Activated T-helper 2 cell treated with anti-CD3 and anti-CD28 coated beads, Interferon-gamma antibody, Interleukin-2, Interleukin-4, amounts not matched to agents 10 μg/mL and 5 μg/mL and 100 μg/mL, durations not matched to agents 14 hours and 24 hours and 36 hours (primary cell): ENCODE data around the gene PITX1. TPM values are rescaled to one million over a fixed set of nuclear protein-coding genes. Genes with fewer than 3 reads are reported as not detected.

Experiments used
- DNase-seq: peaks from one replicate; pipeline ENCODE4 v3.0.0; 2021; ENCODE audit warnings: low spot score
- H3K27ac Mint-ChIP-seq: one replicate; pipeline ENCODE4 v1.8.0; 2021; ENCODE audit warnings: mixed read lengths
- H3K27me3 Mint-ChIP-seq: one replicate; pipeline ENCODE4 v1.8.0; 2021; ENCODE audit warnings: low read depth, mixed read lengths
- H3K36me3 Mint-ChIP-seq: one replicate; pipeline ENCODE4 v1.8.0; 2021; ENCODE audit warnings: low read depth, mixed read lengths
- H3K4me1 Mint-ChIP-seq: one replicate; pipeline ENCODE4 v1.8.0; 2021; ENCODE audit warnings: low read depth, mixed read lengths
- H3K4me3 Mint-ChIP-seq: one replicate; pipeline ENCODE4 v1.8.0; 2021; ENCODE audit warnings: low read depth, mild to moderate bottlenecking, moderate library complexity, mixed read lengths
- H3K9me3 Mint-ChIP-seq: one replicate; pipeline ENCODE4 v1.8.0; 2021; ENCODE audit warnings: mixed read lengths
- intact Hi-C: fragments of 100-400 bp; cut with micrococcal nuclease; formaldehyde crosslinking; loops from one replicate; pipeline ENCODE4 v1.15.1; 2023
- total RNA-seq: library from RNA; stranded (reverse); gene quantifications from 2 replicates; pipeline ENCODE4 v1.2.3, GENCODE V29; 2022

The PITX1 gene
- total RNA-seq, 1 donor from 2014 or later, result 0.46 TPM

GRCh38 chr5:135013947-135014570, 20.0 kb downstream of the PITX1 start:
- Mint-ChIP-seq H3K9me3 (no peaks in the 10 kb centered on the region), H3K36me3 (no peaks in the 10 kb centered on the region), H3K4me1 (no peaks in the 10 kb centered on the region), H3K27me3 (peaks cover 2% of the 10 kb centered on the region), H3K27ac (no peak overlapping the region), H3K4me3 (no peak overlapping the region)
- intact Hi-C loops, result no loop called here
- peak; percentile 3 for DNase-seq

GRCh38 chr5:135013445-135013844, 20.6 kb downstream of the PITX1 start:
- Mint-ChIP-seq H3K27ac (no peak overlapping the region), H3K36me3 (no peaks in the 10 kb centered on the region), H3K27me3 (peaks cover 2% of the 10 kb centered on the region), H3K4me3 (no peak overlapping the region), H3K9me3 (no peaks in the 10 kb centered on the region), H3K4me1 (no peaks in the 10 kb centered on the region)
- intact Hi-C loops, result no loop called here
- no peak for DNase-seq

DNA sequence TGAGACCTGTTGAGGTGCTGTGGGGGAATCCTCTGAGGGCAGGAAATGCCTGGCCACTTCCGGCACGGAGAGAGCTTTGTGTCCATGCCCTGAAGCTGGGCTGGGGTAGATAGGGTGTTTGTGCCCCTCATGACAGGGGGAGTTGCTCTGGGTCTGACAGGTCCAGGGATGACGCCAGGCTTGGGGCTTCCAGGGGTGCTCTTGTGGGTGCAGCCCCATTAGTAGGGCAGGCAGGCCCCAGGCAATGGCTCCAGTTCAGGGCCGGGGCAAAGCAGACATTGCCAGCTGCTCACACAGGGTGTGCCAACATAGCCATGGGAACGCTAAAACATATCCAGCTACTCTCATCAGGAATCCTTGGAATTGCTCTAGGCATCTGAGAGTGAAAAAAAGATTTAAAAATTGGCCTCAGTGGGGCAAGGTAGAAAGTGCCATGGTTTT, 21.1 kb downstream of the PITX1 start:
- Mint-ChIP-seq H3K9me3 (no peaks in the 10 kb centered on the region), H3K4me1 (no peaks in the 10 kb centered on the region), H3K36me3 (no peaks in the 10 kb centered on the region), H3K27ac (no peak overlapping the region), H3K4me3 (no peak overlapping the region), H3K27me3 (no peaks in the 10 kb centered on the region)
- no peak for DNase-seq
- intact Hi-C loops, result no loop called here

GRCh38 chr5:135012033-135012588, 21.9 kb downstream of the PITX1 start:
- no peaks in the 10 kb centered on the region for H3K36me3 Mint-ChIP-seq
- no peaks in the 10 kb centered on the region for H3K27me3 Mint-ChIP-seq
- intact Hi-C loops, result no loop called here
- no peaks in the 10 kb centered on the region for H3K9me3 Mint-ChIP-seq
- no peak overlapping the region for H3K27ac Mint-ChIP-seq
- no peak for DNase-seq
- no peaks in the 10 kb centered on the region for H3K4me1 Mint-ChIP-seq
- no peak overlapping the region for H3K4me3 Mint-ChIP-seq

- no peak for DNase-seq
- Mint-ChIP-seq H3K4me3 (no peak overlapping the region), H3K27ac (no peak overlapping the region), H3K4me1 (no peaks in the 10 kb centered on the region), H3K9me3 (no peaks in the 10 kb centered on the region), H3K27me3 (no peaks in the 10 kb centered on the region), H3K36me3 (no peaks in the 10 kb centered on the region)
- intact Hi-C loops, result no loop called here
These were observed 22.5 kb downstream of the PITX1 start for GRCh38 chr5:135011355-135012032.

DNA sequence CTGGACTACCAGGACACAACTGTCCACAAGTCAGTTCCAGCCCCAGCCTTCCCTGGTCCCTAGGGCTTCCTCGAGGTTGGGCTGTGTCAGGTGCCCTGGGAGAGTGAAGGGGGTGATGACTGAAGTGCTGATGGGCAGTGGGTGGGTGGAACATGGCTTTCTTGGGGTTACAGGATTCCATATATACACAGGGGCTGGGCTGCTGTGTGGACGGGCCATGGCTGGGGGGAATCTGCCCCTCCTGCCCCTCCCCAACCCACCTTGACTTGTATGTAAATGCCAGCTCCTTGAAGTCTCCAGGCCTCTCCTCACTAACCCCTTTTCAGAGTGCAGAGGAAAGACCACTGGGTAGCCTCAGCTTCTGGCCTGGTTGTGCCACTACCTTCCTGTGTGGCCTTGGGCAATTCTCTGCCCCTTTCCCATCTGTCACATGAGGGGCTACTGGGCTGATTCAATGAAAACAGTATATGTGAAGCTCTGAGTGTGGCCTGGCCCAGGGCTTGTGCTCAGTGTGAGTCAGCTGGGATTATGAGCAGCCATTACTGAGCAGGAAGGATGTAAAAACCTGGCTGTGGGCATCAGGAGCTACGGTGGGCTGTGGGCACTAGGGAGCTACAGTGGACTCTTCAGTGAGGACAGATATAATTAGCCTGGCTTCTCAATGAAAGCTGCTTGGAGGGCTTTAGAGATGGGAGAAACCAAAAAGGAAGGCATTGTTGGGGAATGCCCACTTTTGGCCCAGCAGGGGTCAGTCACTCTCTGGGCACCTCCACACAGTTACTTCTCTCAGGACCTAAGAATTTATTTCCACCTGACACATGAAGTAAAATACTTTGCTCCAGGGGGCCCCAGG, 23.3 kb downstream of the PITX1 start:
- no peaks in the 10 kb centered on the region for H3K27me3 Mint-ChIP-seq
- H3K27ac Mint-ChIP-seq, result no peak overlapping the region
- no peaks in the 10 kb centered on the region for H3K36me3 Mint-ChIP-seq
- H3K4me1 Mint-ChIP-seq, result no peaks in the 10 kb centered on the region
- no peak overlapping the region for H3K4me3 Mint-ChIP-seq
- no peaks in the 10 kb centered on the region for H3K9me3 Mint-ChIP-seq
- no peak for DNase-seq
- intact Hi-C loops, result no loop called here

DNA sequence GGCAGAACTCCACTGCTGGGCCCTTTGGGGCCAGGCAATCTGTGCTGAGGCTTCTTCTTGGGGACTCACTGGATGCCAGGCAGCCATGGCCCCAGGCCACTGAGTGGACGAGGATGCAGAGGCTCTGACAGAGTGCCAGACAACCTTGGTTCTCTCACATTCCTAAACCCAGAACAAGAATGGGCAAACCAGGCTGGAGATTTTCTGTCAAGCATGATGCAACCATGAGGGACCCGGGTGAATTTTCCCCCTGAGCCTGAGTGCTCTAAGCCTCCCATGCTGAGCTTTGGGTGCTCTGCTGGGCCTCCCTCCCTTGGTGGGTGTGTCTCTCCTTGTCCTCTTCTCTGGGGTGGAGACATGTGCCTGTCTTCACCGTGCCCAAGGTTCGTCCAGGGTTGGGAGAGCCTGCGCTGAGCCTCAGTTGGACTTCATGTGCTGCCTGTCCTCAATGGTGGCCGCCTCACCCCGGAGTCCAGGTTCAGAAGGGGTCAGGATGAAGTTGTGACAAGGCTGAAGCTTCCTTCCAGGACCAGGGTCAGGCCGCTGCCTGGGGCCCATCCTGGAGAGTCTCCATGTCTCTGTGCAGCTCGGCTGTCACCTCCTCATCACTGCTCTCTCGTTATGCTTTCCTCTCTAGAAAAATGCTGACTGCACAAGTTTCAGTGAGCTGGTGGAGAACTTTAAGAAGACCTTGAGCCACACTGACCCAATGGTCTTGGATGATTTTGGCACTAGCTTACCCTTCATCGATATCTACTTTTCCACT, 24.1 kb downstream of the PITX1 start:
- intact Hi-C loops, result no loop called here
- Mint-ChIP-seq H3K36me3 (no peaks in the 10 kb centered on the region), H3K9me3 (no peaks in the 10 kb centered on the region), H3K4me1 (no peaks in the 10 kb centered on the region), H3K27me3 (no peaks in the 10 kb centered on the region), H3K4me3 (no peak overlapping the region), H3K27ac (no peak overlapping the region)
- no peak for DNase-seq

GRCh38 chr5:135008981-135009735, 24.9 kb downstream of the PITX1 start:
- H3K4me3 Mint-ChIP-seq, result no peak overlapping the region
- intact Hi-C loops, result no loop called here
- no peaks in the 10 kb centered on the region for H3K36me3 Mint-ChIP-seq
- no peak overlapping the region for H3K27ac Mint-ChIP-seq
- no peaks in the 10 kb centered on the region for H3K9me3 Mint-ChIP-seq
- no peaks in the 10 kb centered on the region for H3K27me3 Mint-ChIP-seq
- no peak for DNase-seq
- H3K4me1 Mint-ChIP-seq, result no peaks in the 10 kb centered on the region

DNA sequence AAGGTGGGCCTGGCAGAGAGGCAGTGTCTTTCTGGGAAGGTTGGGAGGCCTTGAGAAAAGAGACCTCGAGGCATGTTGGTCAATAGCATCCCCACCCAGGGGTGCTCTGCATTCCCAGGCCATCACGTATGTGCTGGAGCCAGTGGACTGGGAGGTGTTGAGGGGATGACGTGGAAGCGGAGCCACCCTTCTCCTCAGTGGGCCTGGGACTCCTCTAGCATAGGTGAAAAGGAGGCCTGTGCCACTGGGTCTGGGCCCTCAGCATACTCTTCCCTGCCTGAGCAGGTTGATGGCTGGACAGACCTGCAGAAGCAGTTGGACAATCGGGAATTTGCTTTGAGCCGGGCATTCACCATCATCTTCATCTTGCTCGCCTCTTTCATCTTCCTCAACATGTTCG, 25.5 kb downstream of the PITX1 start:
- Mint-ChIP-seq H3K27me3 (no peaks in the 10 kb centered on the region), H3K27ac (no peak overlapping the region), H3K4me3 (no peak overlapping the region), H3K36me3 (no peaks in the 10 kb centered on the region), H3K9me3 (no peaks in the 10 kb centered on the region), H3K4me1 (no peaks in the 10 kb centered on the region)
- no peak for DNase-seq
- intact Hi-C loops, result no loop called here

- Mint-ChIP-seq H3K9me3 (no peaks in the 10 kb centered on the region), H3K27ac (no peak overlapping the region), H3K36me3 (no peaks in the 10 kb centered on the region)
These were observed 26.2 kb downstream of the PITX1 start for GRCh38 chr5:135007749-135008363.

DNA sequence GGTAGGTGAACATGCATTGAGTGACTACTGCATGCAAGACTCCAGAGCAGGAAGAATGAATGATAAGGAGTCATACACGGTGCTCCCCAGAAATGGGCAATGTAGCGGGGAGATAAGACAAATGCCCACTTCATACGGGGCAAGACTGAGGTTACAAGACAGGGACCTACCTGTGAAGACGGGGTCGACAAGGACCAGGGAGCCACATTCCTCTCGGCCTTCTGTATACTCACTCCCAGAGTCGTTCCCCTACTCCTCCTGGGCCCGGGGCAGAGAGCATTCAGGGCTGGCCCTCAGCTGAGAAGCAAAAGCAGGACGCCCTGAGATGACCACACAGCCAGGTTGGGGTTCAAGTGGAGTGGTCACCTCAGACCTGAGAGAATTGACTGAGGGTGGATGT, 26.7 kb downstream of the PITX1 start:
- intact Hi-C loops, result no loop called here
- DNase-seq, result no peak
- Mint-ChIP-seq H3K4me3 (no peak overlapping the region), H3K27me3 (peaks cover 4% of the 10 kb centered on the region), H3K4me1 (no peaks in the 10 kb centered on the region), H3K36me3 (no peaks in the 10 kb centered on the region), H3K9me3 (no peaks in the 10 kb centered on the region), H3K27ac (no peak overlapping the region)

More at GRCh38 chr5:135007749-135008363, 26.2 kb downstream of the PITX1 start:
- Mint-ChIP-seq H3K27me3 (no peaks in the 10 kb centered on the region), H3K4me3 (no peak overlapping the region), H3K4me1 (no peaks in the 10 kb centered on the region)
- DNase-seq, result no peak
- intact Hi-C loops, result no loop called here
